ENCODE data around the gene KIF1C. TPM values are rescaled to one million over a fixed set of nuclear protein-coding genes. Genes with fewer than 3 reads are reported as not detected.

Gene KIF1C
- total and polyA plus RNA-seq, 8 donors, result 48.9 to 239 (median 68.5) TPM

GRCh38 chr17:5014357-5014756 is 16.6 kb downstream of the KIF1C start:
- Histone ChIP-seq H3K27me3 (no peaks in the 10 kb centered on the region), H3K4me3 (no peak overlapping the region), H3K36me3 (peaks cover 0 to 97% of the 10 kb centered on the region in 2 donors), H3K27ac (no peak overlapping the region), H3K9me3 (no peaks in the 10 kb centered on the region), H3K4me1 (no peaks in the 10 kb centered on the region)
- no peak for TF ChIP-seq CTCF (IDR thresholded peaks at IDR 0.05)
- intact Hi-C loops (cut with DNase I), result no loop called here
- DNase-seq (no peak), ATAC-seq (no peak)

DNA sequence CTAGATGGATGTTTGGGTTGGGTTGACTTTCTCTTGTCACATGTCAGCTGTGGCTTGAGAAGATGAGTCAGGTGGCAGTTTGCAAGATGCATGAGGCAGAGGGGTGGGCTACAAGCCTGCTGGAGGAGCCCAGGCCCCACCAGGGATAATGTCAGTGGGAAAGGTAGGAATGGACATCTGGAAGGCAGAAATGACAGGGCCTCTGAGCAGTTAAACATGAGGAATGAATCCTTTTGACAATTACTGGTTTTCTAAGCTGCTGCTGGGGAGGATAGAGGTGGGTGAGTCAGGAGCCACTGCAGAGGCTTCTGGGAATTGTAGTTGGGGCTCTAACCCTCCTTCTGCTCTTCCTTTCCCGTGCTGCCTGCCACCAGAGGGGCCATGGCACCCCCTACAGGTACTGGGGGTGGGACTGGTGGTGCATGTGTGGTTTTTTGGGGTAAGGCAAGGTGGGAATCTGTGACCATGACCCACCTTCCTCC is 21.8 kb downstream of the KIF1C start:
- Histone ChIP-seq H3K27me3 (no peaks in the 10 kb centered on the region), H3K36me3 (peaks cover 0 to 100% of the 10 kb centered on the region in 2 donors), H3K9me3 (no peaks in the 10 kb centered on the region), H3K4me1 (no peaks in the 10 kb centered on the region), H3K27ac (no peak overlapping the region), H3K4me3 (no peak overlapping the region)
- no peak for TF ChIP-seq CTCF (IDR thresholded peaks at IDR 0.05)
- intact Hi-C loops (cut with DNase I), result no loop called here
- ATAC-seq, result no peak
- no peak for DNase-seq

GRCh38 chr17:5020502-5021023 is 22.8 kb downstream of the KIF1C start:
- no peaks in the 10 kb centered on the region for H3K4me1 ChIP-seq
- ATAC-seq (no peak), DNase-seq (no peak)
- TF ChIP-seq CTCF (IDR thresholded peaks at IDR 0.05), result no peak
- H3K36me3 ChIP-seq, result peaks cover 0 to 89% of the 10 kb centered on the region in 2 donors
- no peak overlapping the region for H3K4me3 ChIP-seq
- no peaks in the 10 kb centered on the region for H3K9me3 ChIP-seq
- intact Hi-C loops (cut with DNase I), result no loop called here
- no peaks in the 10 kb centered on the region for H3K27me3 ChIP-seq
- H3K27ac ChIP-seq, result no peak overlapping the region

DNA sequence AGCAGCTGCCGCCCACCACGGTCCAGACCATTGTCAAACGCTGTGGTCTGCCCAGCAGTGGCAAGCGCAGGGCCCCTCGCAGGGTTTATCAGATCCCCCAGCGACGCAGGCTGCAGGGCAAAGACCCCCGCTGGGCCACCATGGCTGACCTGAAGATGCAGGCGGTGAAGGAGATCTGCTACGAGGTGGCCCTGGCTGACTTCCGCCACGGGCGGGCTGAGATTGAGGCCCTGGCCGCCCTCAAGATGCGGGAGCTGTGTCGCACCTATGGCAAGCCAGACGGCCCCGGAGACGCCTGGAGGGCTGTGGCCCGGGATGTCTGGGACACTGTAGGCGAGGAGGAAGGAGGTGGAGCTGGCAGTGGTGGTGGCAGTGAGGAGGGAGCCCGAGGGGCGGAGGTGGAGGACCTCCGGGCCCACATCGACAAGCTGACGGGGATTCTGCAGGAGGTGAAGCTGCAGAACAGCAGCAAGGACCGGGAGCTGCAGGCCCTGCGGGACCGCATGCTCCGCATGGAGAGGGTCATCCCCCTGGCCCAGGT is 24.5 kb downstream of the KIF1C start:
- TF ChIP-seq CTCF (IDR thresholded peaks at IDR 0.05), result no peak
- DNase-seq (no peak), ATAC-seq (no peak)
- intact Hi-C loops (cut with DNase I), result no loop called here
- no peaks in the 10 kb centered on the region for H3K4me1 ChIP-seq
- no peak overlapping the region for H3K27ac ChIP-seq
- H3K4me3 ChIP-seq, result no peak overlapping the region
- no peaks in the 10 kb centered on the region for H3K27me3 ChIP-seq
- H3K9me3 ChIP-seq, result no peaks in the 10 kb centered on the region
- peaks cover 0 to 73% of the 10 kb centered on the region in 2 donors for H3K36me3 ChIP-seq

DNA sequence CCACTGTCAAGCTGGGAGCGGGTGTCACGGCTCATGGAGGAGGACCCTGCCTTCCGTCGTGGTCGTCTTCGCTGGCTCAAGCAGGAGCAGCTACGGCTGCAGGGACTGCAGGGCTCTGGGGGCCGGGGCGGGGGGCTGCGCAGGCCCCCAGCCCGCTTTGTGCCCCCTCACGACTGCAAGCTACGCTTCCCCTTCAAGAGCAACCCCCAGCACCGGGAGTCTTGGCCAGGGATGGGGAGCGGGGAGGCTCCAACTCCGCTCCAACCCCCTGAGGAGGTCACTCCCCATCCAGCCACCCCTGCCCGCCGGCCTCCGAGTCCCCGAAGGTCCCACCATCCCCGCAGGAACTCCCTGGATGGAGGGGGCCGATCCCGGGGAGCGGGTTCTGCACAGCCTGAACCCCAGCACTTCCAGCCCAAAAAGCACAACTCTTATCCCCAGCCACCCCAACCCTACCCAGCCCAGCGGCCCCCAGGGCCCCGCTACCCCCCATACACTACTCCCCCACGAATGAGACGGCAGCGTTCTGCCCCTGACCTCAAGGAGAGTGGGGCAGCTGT is 25.9 kb downstream of the KIF1C start:
- intact Hi-C loops (cut with DNase I), result no loop called here
- no peaks in the 10 kb centered on the region for H3K9me3 ChIP-seq
- H3K27ac ChIP-seq, result no peak overlapping the region
- TF ChIP-seq CTCF (IDR thresholded peaks at IDR 0.05), result no peak
- no peaks in the 10 kb centered on the region for H3K4me1 ChIP-seq
- peaks cover 0 to 58% of the 10 kb centered on the region in 2 donors for H3K36me3 ChIP-seq
- H3K27me3 ChIP-seq, result no peaks in the 10 kb centered on the region
- ATAC-seq (no peak), DNase-seq (no peak)
- no peak overlapping the region for H3K4me3 ChIP-seq
